ENCODE results near the gene ROPN1L.
"Not testable (repeated sequence)": the region's sequence is repeated elsewhere in the genome, so short reads cannot be mapped to it uniquely, and the experiment has no call there.

Gene ROPN1L

DNA sequence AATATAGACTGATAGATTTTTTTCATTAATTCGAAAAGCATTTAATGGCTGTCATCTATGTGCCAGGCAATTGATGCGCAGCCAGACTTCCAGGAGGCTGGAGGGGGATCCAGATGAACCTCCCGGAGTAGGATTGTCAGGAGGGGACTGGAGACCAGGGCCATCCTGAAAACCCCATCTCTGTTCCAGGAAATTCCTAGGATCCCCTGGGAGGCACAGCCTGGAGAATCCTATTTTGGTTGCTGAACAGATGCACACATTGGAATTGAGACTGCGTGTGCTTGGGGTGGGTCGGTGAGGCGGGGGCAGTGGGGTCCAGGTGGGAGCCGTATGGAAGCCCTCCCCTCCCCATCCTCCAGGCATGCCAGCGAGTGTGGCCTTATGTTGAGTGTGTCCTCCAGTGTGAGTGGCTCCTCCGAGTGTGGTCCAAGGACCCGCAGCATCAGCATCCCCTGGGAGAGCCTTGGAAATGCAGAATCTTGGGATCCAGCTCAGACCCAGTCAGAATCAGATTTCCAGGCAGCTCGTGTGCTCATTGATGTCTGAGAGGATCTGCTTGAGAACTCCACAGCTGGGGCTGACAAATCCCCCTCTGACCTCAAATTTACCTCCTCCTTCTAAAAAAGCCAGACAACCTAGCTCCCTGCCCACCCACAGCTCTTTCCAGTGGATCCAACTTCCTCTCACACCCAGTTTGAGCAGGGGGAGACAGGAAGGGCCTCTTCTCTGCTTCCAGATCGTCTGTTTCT is 38.7 kb downstream of the ROPN1L start:
- DNase-seq: no peak

DNA sequence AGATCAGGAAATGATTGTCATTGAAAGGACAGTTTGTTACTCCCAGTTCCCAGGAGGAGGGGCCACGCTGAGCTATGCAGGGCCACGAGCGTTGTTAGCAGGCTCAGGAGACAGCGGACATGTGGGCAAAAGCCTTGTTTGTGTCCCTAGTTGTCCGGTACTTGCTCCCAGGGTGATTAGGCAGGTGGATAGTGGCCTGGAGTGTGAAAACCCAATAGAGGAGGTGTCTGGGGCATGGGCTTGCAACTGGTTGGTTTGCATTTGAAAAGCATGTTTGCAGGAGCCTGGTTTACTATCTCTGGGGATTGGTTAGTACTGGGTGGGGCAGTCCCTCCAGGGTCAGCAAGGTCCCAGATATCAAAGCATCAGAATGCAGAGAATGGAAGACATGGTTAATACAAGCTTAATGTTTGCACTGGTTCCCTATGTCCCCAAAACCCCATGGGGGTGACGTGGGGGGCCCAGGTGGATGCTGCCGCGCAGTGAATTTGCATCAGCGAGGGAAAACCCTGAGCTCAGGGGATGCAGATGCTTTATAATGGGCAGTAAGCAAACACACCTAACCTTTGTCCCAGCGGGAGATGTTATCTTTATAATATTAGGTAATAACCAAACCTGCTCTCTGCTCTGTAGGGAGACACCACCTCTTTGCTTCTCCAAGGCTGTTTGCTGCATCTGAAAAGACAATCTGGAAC is 39.7 kb downstream of the ROPN1L start:
- DNase-seq: no peak

DNA sequence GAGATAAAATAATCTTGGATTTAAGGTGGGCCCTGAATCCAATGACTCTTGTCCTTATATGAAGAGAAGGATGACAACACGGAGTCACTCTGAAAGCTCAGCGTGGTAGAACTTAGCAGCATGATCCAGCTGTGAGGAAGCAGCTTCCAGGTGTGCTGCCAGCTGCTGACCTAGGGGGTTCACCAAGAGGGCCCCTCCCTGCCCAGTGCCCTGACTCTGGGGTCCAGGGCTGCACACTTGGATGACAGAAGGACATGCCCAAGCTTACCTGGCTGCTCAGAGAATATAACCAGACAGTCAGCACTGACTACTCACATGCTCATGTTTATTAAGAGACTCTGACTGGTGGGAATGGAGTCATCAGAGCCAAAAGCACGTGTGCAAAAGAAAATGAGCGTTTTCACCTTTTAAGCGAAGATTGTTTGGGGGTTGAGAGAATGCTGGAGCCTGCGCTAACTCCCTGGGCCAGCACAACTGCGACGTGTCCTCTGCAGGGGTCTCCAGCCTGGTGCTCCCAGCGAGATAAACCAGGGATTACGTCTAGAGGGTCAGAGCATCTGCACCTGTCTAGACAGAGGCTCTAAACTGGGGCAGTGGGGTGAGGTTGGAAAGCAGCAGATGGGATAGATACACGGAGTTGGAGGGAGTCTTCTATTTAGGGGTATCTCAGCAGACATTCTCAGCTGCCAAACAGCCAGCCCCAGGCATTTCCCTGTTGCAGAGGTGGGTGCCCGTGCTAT is 41.3 kb downstream of the ROPN1L start:
- no peak for DNase-seq

DNA sequence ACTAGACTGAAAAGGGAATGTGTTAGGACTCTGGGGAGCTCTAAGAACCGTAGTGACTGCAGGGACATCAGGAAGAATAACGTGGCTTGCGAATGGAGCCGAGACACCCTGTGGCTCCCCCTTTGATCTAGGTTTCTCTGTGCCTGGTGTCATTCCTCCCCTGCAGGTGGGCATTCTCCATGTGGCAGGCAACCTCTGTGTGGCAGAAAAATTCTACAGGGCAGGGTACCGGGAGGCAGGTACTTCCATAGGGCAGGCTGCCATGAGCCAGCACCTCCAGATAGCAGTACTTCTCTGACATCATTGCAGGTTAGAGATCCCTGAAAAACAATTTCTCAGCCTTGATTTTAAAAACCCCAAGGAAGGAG is 43.1 kb downstream of the ROPN1L start:
- no peak for DNase-seq

DNA sequence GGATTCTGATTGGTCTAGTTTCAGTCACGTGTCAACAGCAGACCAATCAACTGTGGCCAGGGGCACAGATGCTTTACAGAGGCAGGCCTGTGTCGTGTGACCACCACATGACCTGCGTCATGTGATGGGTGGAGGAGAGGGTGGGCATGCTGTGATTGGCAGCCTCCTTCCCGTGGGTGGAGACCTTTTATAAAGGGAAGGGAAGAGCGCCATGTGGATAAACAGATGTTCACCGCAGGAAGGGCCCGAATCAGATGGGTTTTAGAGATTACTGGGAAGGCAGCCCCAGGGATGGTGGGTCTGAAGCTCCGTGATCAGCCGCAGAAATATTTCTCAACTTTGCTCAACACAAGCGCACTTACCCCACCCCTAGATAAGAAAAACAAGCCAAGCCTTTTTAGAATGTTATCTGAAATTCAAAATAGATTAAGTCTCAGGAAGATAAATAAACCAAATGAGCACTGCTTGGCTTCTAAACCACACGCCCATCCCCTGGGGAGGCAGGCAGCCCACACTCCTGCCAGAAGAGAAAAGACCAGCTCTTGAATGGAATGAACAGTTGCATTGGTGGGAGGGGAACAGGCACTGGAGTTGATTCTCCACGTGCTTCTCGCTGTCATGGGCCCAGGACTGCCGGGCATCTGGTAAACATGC is 43.6 kb downstream of the ROPN1L start:
- no peak for DNase-seq

DNA sequence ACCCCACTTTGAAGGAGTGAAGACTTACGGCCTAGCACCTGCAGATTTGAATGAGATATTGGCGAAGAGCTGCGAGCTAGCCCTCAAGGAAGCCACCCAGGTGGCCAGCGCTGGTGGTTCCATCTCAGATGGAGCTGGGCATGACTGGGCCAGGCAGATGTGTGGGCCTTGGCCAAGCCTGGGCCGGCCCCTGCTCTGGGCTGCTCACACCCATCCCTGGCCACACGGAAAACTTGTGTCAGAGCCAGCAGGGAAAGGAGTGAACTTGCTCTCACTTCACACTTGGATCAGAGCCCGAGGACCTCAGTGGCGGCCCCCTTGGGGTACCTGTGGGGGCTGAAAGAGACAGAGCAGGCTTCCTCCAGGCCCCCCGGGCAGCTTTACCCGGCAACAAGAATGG is 44.2 kb downstream of the ROPN1L start:
- DNase-seq: no peak

DNA sequence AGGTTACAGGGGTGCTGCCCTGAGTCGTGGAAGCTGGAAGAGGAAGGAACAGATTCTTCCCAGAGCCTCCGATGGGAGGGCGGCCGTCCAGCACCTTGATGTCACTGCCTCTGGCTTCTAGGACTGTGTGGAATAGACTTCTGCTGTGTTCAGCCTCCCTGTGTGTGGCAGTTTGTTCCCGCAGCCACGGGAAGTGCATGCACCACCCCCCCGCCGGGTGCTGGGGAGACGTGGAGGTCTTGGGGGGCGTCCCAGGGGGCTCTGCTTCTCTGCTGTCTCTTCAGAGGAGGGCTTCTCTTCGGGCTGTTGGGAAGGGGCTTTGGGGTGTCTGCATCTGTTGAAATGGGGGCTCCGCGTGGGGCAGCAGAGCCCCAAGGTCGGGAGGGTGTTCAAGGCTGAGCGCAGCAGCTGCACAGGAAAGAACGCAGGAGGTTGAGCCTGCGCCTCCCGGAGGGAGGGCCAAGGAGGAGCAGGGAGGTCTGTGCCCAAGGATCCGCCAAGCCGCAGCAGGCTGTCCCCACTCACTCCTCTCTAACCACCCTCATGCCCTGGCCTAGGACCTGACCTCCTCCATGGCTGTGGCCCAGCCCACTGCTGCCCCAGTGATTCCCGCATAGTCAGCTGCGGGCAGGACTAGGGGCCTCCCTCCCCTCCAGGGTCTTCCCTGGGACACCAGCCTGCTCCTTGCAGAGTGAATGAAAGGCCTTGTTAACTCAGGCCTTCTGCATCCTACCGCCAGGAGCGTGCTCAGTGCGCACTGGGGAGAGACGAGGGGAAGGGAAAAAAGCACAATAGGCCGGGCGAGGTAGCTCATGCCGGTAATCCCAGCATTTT is 45.0 kb downstream of the ROPN1L start:
- DNase-seq: no peak

DNA sequence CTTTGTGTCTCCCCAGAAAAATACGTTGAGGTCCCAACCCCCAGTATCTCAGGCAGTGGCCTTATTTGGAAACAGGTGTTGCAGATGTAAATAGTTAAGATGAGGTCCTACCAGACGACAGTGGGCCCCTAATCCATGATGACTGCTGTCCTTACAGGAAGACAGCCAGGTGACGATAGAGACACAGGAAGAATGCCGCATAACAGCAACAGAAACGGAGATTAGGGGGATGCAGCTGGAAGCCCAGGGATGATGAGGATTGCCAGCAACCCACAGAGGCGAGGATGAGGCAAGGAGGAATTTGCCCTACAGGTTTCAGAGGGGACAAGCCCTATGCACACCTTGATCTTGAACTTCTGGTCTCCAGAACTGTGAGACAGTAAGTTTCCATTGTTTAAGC is 46.5 kb downstream of the ROPN1L start:
- DNase-seq: no peak

DNA sequence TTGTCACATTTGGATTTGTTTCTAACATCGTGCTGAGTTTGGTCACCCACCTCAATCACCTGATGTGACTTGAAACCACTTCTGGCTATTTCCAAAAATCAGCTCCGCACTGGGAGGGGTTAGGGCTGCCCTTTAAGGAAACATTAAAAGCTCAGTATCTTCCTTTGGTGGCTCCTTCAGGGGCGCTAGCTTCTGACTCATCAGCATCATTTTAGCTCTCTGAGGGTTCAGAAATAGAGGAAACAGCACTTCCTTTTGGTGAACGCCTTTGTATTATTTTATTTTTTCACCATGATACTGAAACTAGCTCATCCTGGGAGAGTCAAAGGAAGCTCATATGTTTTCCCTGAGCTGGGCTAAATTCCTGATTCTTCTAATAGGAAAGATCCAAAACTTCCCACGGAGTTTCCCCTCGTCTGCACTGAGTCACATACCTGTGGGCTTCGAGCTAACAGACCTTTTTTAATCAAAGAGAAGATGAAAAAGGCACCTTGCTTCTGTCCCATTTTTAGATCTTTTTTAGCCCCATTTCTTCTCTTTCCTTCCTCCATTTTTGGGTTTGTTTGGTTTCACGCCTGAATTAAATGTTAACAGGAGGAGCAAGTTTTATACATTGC is 48.2 kb downstream of the ROPN1L start:
- no peak for DNase-seq

DNA sequence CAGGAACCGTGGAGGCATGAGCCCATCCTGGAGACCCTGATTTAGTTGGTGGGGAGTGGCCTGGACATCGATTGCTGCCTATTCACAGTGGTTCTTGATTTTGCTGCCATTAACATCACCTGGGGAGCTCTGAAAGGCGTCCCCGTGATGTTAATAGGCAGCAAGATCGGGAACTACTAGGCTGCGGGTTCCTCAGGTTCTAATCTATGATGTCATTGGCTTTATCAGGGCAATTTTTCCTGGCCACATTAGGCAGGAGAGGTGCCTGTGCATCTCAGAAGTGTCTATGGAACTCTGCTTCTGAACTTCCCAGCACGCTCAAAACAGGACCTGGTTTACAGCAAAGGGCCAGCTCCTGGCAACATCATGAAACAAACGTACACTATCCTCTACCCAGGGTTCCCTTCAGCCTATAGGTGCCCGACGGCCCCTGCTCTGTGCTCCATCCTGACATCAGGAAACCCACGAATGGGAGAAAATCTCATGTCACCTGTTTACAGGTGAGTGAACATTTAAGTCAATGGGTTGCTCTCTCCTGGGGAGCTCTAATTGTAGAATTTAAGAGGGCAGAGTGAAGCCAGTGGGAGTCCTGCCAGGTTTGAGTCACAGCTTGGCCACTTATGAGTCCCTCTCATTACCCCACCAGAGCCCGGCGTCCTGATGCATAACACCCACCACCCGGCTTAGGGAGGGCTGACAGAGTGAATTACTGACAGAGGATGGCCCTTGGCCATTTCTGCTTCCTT is 49.4 kb downstream of the ROPN1L start:
- no peak for DNase-seq

DNA sequence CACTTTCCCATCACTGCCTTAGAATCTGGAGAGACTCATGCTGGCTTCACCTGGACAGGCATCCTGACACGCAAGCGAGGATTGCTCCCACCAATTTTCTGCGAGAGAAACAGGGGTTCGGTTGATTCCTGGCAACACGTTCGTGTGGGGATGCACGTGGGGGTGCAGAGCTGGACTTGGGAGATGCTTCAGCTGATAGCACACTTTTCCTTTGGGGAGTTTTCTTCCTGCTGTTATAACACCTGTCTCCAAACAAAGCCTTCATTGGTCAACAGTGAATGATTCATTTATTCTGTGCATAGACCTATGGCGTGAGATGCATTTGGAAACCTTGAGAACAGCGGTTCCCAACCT is 50.0 kb downstream of the ROPN1L start:
- DNase-seq: no peak

DNA sequence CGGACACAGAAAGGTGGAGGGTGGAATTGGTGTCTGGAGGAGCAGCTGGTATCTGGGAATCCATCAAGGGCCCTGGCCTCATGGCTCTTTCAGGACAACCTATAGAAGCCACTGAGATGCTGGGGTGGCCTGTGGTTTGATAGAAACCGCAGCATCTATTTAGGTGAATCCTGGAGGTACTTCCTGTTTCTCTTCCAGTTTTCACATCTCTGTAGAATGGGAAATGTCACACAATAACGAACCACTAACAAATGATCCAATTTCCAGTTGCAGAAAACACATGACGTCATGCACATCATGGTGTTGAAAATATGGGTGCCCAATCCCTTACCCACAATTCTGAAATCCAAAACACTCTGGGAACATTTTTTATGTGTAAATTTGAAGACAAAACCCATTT is 52.2 kb downstream of the ROPN1L start:
- no peak for DNase-seq

DNA sequence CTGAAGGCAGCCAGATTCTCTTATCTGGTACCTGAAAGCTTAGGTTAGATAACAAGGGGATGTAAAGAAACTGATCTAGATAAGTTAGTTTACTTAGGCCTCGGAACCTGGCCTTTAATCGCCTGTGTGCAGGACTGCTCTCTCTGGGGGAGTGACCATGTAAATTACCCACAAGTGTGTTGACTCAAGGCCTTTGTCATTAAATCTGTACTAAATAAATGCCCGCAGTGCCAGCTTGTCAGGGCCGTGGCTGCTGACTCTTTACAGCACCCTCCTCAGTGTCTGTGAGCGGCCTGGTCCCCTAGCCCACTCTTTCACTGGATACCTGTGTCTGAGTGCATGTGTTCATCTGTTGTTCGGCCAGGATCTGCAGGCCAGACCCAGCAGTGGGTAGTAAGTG is 52.8 kb downstream of the ROPN1L start:
- DNase-seq: not testable (repeated sequence)

DNA sequence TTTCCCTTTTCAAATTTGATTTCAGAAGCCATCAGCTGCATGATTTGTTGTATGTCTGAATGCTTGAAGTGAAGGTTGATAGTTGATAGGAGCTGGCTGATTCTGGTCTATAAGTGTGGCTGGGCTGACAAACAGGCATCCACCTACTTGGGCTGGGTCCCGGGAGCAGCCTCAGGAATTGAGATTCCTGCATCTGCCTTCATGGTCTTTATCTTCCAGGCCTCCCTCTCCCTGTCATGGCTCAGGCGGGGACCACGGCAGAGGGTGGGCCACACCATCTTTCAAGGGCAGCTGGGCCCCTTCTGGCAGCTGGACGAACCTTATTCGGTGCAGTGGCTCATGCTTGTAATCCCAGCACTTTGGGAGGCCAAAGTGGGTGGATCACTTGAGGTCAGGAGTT is 55.9 kb downstream of the ROPN1L start:
- no peak for DNase-seq

DNA sequence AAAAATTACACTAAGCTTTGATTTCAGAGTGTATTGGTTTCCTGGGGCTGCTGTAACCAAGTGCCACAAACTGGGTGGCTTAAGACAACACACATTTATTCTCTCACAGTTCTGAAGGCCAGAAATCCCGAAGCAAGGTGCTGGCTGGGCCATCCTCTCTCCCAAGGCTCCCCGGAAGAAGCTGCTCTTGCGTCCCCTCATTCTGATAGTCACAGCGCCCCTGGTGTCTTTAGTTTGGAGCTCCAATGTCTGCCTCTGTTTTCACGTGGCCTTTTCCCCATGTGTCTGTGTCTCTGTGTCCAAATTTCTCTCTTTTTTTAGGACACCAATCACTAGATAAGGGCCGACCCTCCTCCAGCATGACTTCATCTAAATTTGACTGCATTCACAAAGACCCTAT is 56.7 kb downstream of the ROPN1L start:
- no peak for DNase-seq

DNA sequence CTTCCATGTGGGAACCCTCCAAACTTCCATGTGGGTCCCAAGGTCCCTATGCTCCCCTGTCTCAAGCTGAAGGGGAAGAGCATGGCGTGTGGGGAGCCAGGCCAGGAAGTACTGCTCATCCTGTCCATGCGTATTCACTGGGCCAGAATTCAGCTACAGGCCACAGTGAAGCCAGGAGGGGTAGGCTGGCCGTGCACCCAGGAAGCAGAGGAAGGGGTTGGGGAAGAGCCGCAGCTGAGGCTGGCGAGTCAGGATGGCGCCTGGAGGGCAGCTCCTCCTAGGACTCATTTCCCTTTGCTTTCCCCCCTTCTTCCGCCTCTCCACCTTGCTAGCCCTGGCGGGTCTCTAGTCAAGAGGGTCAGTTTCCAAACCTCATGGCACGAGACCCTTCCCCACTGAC is 57.4 kb downstream of the ROPN1L start:
- no peak for DNase-seq

DNA sequence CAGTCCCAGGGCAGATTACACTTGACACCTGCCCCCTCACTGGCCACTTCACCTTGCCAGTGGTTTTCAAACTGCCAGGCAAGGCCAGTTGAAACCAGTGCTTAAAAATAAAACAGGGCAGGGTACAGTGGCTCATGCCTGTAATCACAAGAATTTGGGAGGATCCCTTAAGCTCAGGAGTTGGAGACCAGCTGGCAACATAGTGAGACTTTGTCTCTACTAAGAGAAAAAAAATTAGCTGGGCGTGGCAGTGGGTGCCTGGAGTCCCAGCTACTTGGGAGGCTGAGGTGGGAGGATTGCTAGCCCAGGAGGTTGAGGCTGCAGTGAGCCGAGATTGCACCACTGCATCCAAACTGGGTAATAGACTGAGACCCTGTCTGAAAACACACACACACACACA is 58.1 kb downstream of the ROPN1L start:
- no peak for DNase-seq

DNA sequence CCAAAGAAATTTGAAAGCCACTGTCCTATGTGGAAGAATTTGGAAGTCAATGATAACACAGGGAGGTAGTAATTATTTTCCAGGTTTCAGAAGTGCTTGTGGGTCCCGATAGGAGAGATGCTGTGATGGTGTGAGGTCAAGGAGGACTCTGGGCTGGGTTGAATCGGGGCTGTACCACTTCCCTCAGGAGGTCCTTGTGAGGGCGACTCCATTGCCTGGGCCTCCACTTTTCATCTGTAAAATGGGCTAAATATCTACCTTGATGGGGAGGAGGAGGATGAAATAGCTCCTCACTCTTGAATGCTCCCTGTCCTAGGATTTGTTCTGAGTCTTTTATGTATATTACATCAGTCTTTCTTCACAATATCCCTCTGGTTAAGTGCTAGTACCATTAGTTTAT is 59.0 kb downstream of the ROPN1L start:
- DNase-seq: no peak

DNA sequence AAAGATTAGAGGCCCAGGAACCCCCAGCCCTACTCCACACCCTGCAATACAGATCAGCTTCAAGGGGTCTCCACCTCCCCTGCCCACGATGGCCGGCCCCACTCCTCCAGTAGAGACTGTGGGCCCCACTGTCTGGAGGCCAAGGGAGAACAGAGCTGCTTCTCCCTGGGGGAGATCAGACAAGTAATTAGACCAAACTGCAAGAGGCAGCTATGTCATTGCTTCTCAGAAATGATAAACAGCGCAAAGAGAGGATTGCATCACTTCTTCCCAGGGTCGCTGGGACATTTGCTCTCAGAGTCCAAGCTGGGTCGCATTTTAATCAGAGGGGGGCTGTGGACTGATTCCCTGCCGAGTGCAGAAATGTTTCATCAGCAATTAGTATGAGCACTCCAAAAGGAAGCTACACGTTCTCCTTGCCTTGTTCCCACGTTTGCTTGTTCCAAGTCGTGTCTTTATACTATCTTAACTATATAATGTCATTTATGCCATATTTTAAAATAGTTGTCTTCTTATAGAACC is 59.9 kb downstream of the ROPN1L start:
- DNase-seq: no peak

DNA sequence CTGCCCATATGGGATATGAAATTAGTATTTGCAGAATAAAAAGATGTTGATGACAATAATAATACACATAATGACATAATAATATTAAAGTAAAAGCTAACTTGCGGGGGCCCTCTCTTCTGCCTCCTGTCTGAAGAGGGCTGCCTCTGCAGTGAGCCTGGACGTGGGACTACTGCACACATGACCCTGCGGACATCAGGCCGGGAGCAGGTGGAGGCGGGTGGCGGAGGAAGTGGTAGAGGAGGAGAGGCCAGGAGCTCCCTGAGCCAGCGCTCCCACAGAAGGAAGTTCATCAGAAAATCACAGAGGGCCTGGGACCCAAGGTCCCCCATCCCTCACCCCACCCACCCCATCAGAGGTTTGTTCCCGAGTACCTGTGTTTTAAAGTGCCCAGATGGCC is 60.5 kb downstream of the ROPN1L start:
- DNase-seq: no peak

DNA sequence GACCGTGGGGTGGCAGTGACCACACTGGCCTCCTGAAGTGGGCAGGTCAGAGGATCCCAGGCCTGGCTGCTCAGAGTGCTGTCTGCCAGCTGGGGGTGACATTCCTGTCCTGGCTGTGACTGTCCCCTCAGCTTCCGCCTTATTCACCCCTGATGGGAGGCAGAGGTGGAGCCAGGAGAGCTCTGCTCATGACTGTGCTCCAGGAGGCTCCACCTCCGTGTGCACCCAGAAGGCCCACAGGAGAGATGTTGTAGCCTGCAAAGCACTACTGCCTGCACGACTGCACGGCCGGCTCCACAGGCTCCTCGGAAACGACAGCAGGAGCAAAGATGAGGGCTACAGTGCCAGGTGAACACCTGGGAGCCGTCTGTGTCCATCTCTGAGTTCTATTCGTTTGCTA is 60.9 kb downstream of the ROPN1L start:
- DNase-seq: no peak
